Spleen (tissue), 7 donors: ENCODE measurements around the gene IFNL4.

ENCODE experiments used
- CTCF ChIP-seq, 11 experiments: fragments of 200-600 bp in 7 of 11; fragments of 450-650 bp in 4 of 11; sonication (generic) in 4 of 11; IDR thresholded peaks in 8 of 11; conservative IDR thresholded peaks in 3 of 11; 1 replicate in 7 of 11; 2 replicates in 4 of 11; pipeline versions ENCODE4 v1.4.0 to v1.8.0; 2016 to 2021; ENCODE audit warnings: antibody characterized with exemption in 11 of 11, inconsistent platforms in 4 of 11, mild to moderate bottlenecking in 1 of 11
- POLR2A ChIP-seq, 3 donors: fragments of 450-650 bp; IDR thresholded peaks; one replicate each; pipeline ENCODE4 v1.5.1; 2017; ENCODE audit warnings: antibody characterized with exemption in 3 of 3, mild to moderate bottlenecking in 1 of 3
- donor health status: DM: no; HTN: no; CAD: no; lungs with moderate emphysema.
- donor health status: DM: no; HTN: no; CAD: no.
- donor health status: DM: no; HTN: no; CAD: no.

- TF ChIP-seq CTCF (IDR thresholded peaks at IDR 0.05 in 8 of 11, conservative IDR thresholded peaks at IDR 0.05 in 3 of 11): no peak
- no peak for TF ChIP-seq POLR2A (IDR thresholded peaks at IDR 0.05)
Measured at GRCh38 chr19:39246951-39247669, 1.5 kb downstream of the IFNL4 start.
